ES-I3 (cell line): Measurements from ENCODE around the gene IQGAP1.

Experiments
- H3K36me3 ChIP-seq: 2 replicates; pipeline ENCODE4 v1.6.1; 2013; ENCODE audit warnings: mild to moderate bottlenecking, low read length, control low read depth, moderate library complexity; ENCODE audit not compliant: insufficient read depth
- H3K4me1 ChIP-seq: 2 replicates; pipeline ENCODE4 v1.6.1; 2013; ENCODE audit warnings: mild to moderate bottlenecking, control low read depth, low read length; ENCODE audit not compliant: insufficient read depth
- H3K9ac ChIP-seq: 2 replicates; pipeline ENCODE4 v1.6.1; 2013; ENCODE audit warnings: low read depth, mild to moderate bottlenecking, low read length, moderate library complexity
- H3K9me3 ChIP-seq: 2 replicates; pipeline ENCODE4 v1.6.1; 2013; ENCODE audit warnings: mild to moderate bottlenecking, low read length, moderate library complexity; ENCODE audit not compliant: control insufficient read depth, insufficient read depth

The IQGAP1 gene

GRCh38 chr15:90459368-90459767 is 71.3 kb downstream of the IQGAP1 start:
- no peaks in the 10 kb centered on the region for H3K9me3 ChIP-seq
- H3K9ac ChIP-seq = no peak overlapping the region
- no peaks in the 10 kb centered on the region for H3K4me1 ChIP-seq
- H3K36me3 ChIP-seq = peaks cover 12% of the 10 kb centered on the region

GRCh38 chr15:90460142-90460824 is 72.2 kb downstream of the IQGAP1 start:
- Histone ChIP-seq H3K4me1 (no peaks in the 10 kb centered on the region), H3K9ac (no peak overlapping the region), H3K9me3 (no peaks in the 10 kb centered on the region), H3K36me3 (peaks cover 3% of the 10 kb centered on the region)

- Histone ChIP-seq H3K36me3 (peaks cover 5% of the 10 kb centered on the region), H3K4me1 (no peaks in the 10 kb centered on the region), H3K9ac (no peak overlapping the region), H3K9me3 (no peaks in the 10 kb centered on the region)
These were observed 75.3 kb downstream of the IQGAP1 start for GRCh38 chr15:90463381-90463780.

- Histone ChIP-seq H3K4me1 (no peaks in the 10 kb centered on the region), H3K9ac (no peak overlapping the region), H3K36me3 (peaks cover 5% of the 10 kb centered on the region), H3K9me3 (no peaks in the 10 kb centered on the region)
These were observed 77.3 kb downstream of the IQGAP1 start for GRCh38 chr15:90465140-90465929.

- H3K36me3 ChIP-seq = peaks cover 5% of the 10 kb centered on the region
- H3K9me3 ChIP-seq = no peaks in the 10 kb centered on the region
- no peak overlapping the region for H3K9ac ChIP-seq
- no peaks in the 10 kb centered on the region for H3K4me1 ChIP-seq
These were observed 78.0 kb downstream of the IQGAP1 start for GRCh38 chr15:90465930-90466567.

- Histone ChIP-seq H3K9me3 (no peaks in the 10 kb centered on the region), H3K36me3 (peaks cover 11% of the 10 kb centered on the region), H3K4me1 (no peaks in the 10 kb centered on the region), H3K9ac (no peak overlapping the region)
These were observed 81.7 kb downstream of the IQGAP1 start for GRCh38 chr15:90469723-90470122.

GRCh38 chr15:90470453-90470852 is 82.4 kb downstream of the IQGAP1 start:
- Histone ChIP-seq H3K9ac (no peak overlapping the region), H3K36me3 (peaks cover 11% of the 10 kb centered on the region), H3K4me1 (no peaks in the 10 kb centered on the region), H3K9me3 (no peaks in the 10 kb centered on the region)

GRCh38 chr15:90471126-90471525 is 83.1 kb downstream of the IQGAP1 start:
- peaks cover 11% of the 10 kb centered on the region for H3K36me3 ChIP-seq
- no peaks in the 10 kb centered on the region for H3K4me1 ChIP-seq
- H3K9me3 ChIP-seq = no peaks in the 10 kb centered on the region
- no peak overlapping the region for H3K9ac ChIP-seq

- H3K9ac ChIP-seq = no peak overlapping the region
- H3K9me3 ChIP-seq = no peaks in the 10 kb centered on the region
- no peaks in the 10 kb centered on the region for H3K4me1 ChIP-seq
- peaks cover 14% of the 10 kb centered on the region for H3K36me3 ChIP-seq
These were observed 83.7 kb downstream of the IQGAP1 start for GRCh38 chr15:90471769-90472168.

GRCh38 chr15:90478846-90479481 is 90.9 kb downstream of the IQGAP1 start:
- Histone ChIP-seq H3K36me3 (peaks cover 52% of the 10 kb centered on the region), H3K9me3 (no peaks in the 10 kb centered on the region), H3K9ac (no peak overlapping the region), H3K4me1 (no peaks in the 10 kb centered on the region)

GRCh38 chr15:90479656-90480055 is 91.6 kb downstream of the IQGAP1 start:
- Histone ChIP-seq H3K4me1 (no peaks in the 10 kb centered on the region), H3K9ac (no peak overlapping the region), H3K9me3 (no peaks in the 10 kb centered on the region), H3K36me3 (peaks cover 50% of the 10 kb centered on the region)

- Histone ChIP-seq H3K9ac (no peak overlapping the region), H3K4me1 (no peaks in the 10 kb centered on the region), H3K9me3 (no peaks in the 10 kb centered on the region), H3K36me3 (peaks cover 52% of the 10 kb centered on the region)
These were observed 93.0 kb downstream of the IQGAP1 start for GRCh38 chr15:90481023-90481422.

GRCh38 chr15:90482124-90483011 is 94.3 kb downstream of the IQGAP1 start:
- H3K9me3 ChIP-seq = no peaks in the 10 kb centered on the region
- H3K4me1 ChIP-seq = no peaks in the 10 kb centered on the region
- no peak overlapping the region for H3K9ac ChIP-seq
- H3K36me3 ChIP-seq = peaks cover 46% of the 10 kb centered on the region

- no peaks in the 10 kb centered on the region for H3K9me3 ChIP-seq
- H3K36me3 ChIP-seq = peaks cover 44% of the 10 kb centered on the region
- H3K9ac ChIP-seq = no peak overlapping the region
- H3K4me1 ChIP-seq = no peaks in the 10 kb centered on the region
These were observed 94.9 kb downstream of the IQGAP1 start for GRCh38 chr15:90483012-90483307.
